ENCODE data around the gene CNOT11. TPM values are rescaled to one million over a fixed set of nuclear protein-coding genes. Genes with fewer than 3 reads are reported as not detected.

The CNOT11 gene
- total RNA-seq, 2 experiments from 2014 or later, result 56.7 to 59.7 TPM

- intact Hi-C loops (cut with micrococcal nuclease), result no loop called here
- H3K4me3 Mint-ChIP-seq, result no peak overlapping the region
- DNase-seq (no peak), ATAC-seq (no peak)
- ChIA-PET POLR2A (interaction anchor here (0.7 to 2.5 kb wide), 3 partner anchors 9 to 41 kb away, joined by 3 to 15 read pairs (median 4); partner anchors contain the start of gene CNOT11), CTCF (interaction anchor here (1.0 to 2.4 kb wide), 6 partner anchors 14 to 234 kb away, joined by 3 to 10 read pairs (median 4); partner anchors contain the start of gene CNOT11)
- H3K9me3 Mint-ChIP-seq, result no peaks in the 10 kb centered on the region
- H3K27ac Mint-ChIP-seq, result peak overlapping the region; percentile 55
- peaks cover 44% of the 10 kb centered on the region for H3K4me1 Mint-ChIP-seq (ENCODE audit: low read depth)
- no peak for TF ChIP-seq CTCF (IDR thresholded peaks at IDR 0.05)
- no peaks in the 10 kb centered on the region for H3K27me3 Mint-ChIP-seq
- H3K36me3 Mint-ChIP-seq (ENCODE audit: low read depth), result peaks cover 59% of the 10 kb centered on the region
These were observed 18.1 kb downstream of the CNOT11 start for GRCh38 chr2:101270700-101271259.

GRCh38 chr2:101272045-101272784 lies 19.5 kb downstream of the CNOT11 start:
- Mint-ChIP-seq H3K9me3 (no peaks in the 10 kb centered on the region), H3K27me3 (no peaks in the 10 kb centered on the region), H3K4me1 (ENCODE audit: low read depth) (peaks cover 44% of the 10 kb centered on the region), H3K36me3 (ENCODE audit: low read depth) (peaks cover 55% of the 10 kb centered on the region), H3K27ac (peak overlapping the region; percentile 84), H3K4me3 (no peak overlapping the region)
- intact Hi-C loops (cut with micrococcal nuclease), result loop anchor here (1.0 kb wide), 1 partner anchor 34 kb away; no protein-coding TSS in a partner anchor
- peak; percentile 88 for ATAC-seq
- CTCF ChIA-PET, result interaction anchor here (0.7 to 2.1 kb wide), 2 partner anchors 12 to 19 kb away, joined by 3 to 10 read pairs; partner anchors contain the start of gene CNOT11
- POLR2A ChIA-PET, result interaction anchor here (2.5 kb wide), 1 partner anchor 19 kb away, joined by 15 read pairs; the partner anchor contains the start of gene CNOT11
- TF ChIP-seq CTCF (IDR thresholded peaks at IDR 0.05), result no peak
- DNase-seq, result no peak

- peak overlapping the region; percentile 84 for H3K27ac Mint-ChIP-seq
- no peak for ATAC-seq
- TF ChIP-seq CTCF (IDR thresholded peaks at IDR 0.05), result no peak
- CTCF ChIA-PET, result no interaction called here
- intact Hi-C loops (cut with micrococcal nuclease), result no loop called here
- no peaks in the 10 kb centered on the region for H3K27me3 Mint-ChIP-seq
- H3K4me1 Mint-ChIP-seq (ENCODE audit: low read depth), result peaks cover 39% of the 10 kb centered on the region
- DNase-seq, result no peak
- no peak overlapping the region for H3K4me3 Mint-ChIP-seq
- peaks cover 55% of the 10 kb centered on the region for H3K36me3 Mint-ChIP-seq (ENCODE audit: low read depth)
- POLR2A ChIA-PET, result no interaction called here
- H3K9me3 Mint-ChIP-seq, result no peaks in the 10 kb centered on the region
These were observed 20.4 kb downstream of the CNOT11 start for GRCh38 chr2:101273056-101273455.

GRCh38 chr2:101274142-101274541 lies 21.5 kb downstream of the CNOT11 start:
- no peak for DNase-seq
- Mint-ChIP-seq H3K36me3 (ENCODE audit: low read depth) (peaks cover 54% of the 10 kb centered on the region), H3K27ac (no peak overlapping the region), H3K27me3 (no peaks in the 10 kb centered on the region), H3K4me3 (no peak overlapping the region), H3K9me3 (no peaks in the 10 kb centered on the region), H3K4me1 (ENCODE audit: low read depth) (peaks cover 38% of the 10 kb centered on the region)
- ATAC-seq, result no peak
- intact Hi-C loops (cut with micrococcal nuclease), result no loop called here
- ChIA-PET POLR2A (interaction anchor here (1.3 kb wide), 1 partner anchor 88 kb away, joined by 6 read pairs; no protein-coding TSS in a partner anchor), CTCF (interaction anchor here (1.0 kb wide), 2 partner anchors 114 to 123 kb away, joined by 3 read pairs; partner anchors contain the start of gene TBC1D8)
- no peak for TF ChIP-seq CTCF (IDR thresholded peaks at IDR 0.05)

GRCh38 chr2:101277111-101277510 lies 24.4 kb downstream of the CNOT11 start:
- Mint-ChIP-seq H3K4me1 (ENCODE audit: low read depth) (peaks cover 32% of the 10 kb centered on the region), H3K27me3 (no peaks in the 10 kb centered on the region), H3K27ac (no peak overlapping the region), H3K9me3 (no peaks in the 10 kb centered on the region), H3K36me3 (ENCODE audit: low read depth) (peaks cover 53% of the 10 kb centered on the region), H3K4me3 (no peak overlapping the region)
- ATAC-seq (no peak), DNase-seq (no peak)
- intact Hi-C loops (cut with micrococcal nuclease), result no loop called here
- CTCF ChIA-PET, result no interaction called here
- POLR2A ChIA-PET, result no interaction called here
- no peak for TF ChIP-seq CTCF (IDR thresholded peaks at IDR 0.05)
